GM12892 (cell line): Measurements from ENCODE around the gene STYXL2.

Experiments used
- POLR2A ChIP-seq: IDR thresholded peaks from 2 replicates; pipeline ENCODE4 v1.6.1; 2011; ENCODE audit warnings: low read depth, low read length, control low read depth
- POLR2AphosphoS5 ChIP-seq: IDR thresholded peaks from 2 replicates; pipeline ENCODE4 v1.6.1; 2011; ENCODE audit warnings: low read depth, low read length, control low read depth
- TAF1 ChIP-seq: IDR thresholded peaks from 2 replicates; pipeline ENCODE4 v1.6.1; 2011; ENCODE audit warnings: low read depth, mild to moderate bottlenecking, control low read depth, low read length, borderline replicate concordance

- TF ChIP-seq TAF1: no peak
- no peak for TF ChIP-seq POLR2A
- TF ChIP-seq POLR2AphosphoS5: no peak
Measured at GRCh38 chr1:167120899-167121298, 27.0 kb downstream of the STYXL2 start.
